K562 (cell line): ENCODE data around the gene RNF43. TPM values are rescaled to one million over a fixed set of nuclear protein-coding genes. Genes with fewer than 3 reads are reported as not detected.

Source experiments
- ERF ChIP-seq: fragments of 450-650 bp; formaldehyde crosslinking; IDR thresholded peaks from 2 replicates; pipeline ENCODE4 v1.4.0; 2020; ENCODE audit warnings: mild to moderate bottlenecking, mixed read lengths
- HDGF ChIP-seq: fragments of 450-650 bp; IDR thresholded peaks from 2 replicates; pipeline ENCODE4 v1.6.1; 2016
- HNRNPH1 ChIP-seq: fragments of 200-400 bp; formaldehyde crosslinking; optimal IDR thresholded peaks from 2 replicates; pipeline ENCODE3; 2017; ENCODE audit warnings: low read depth, mild to moderate bottlenecking, low read length, moderate library complexity
- HNRNPK ChIP-seq: fragments of 200-400 bp; formaldehyde crosslinking; IDR thresholded peaks from one replicate; pipeline ENCODE4 v1.6.1; 2018; ENCODE audit warnings: mild to moderate bottlenecking, low read depth, low read length; ENCODE audit not compliant: poor library complexity, severe bottlenecking
- HNRNPL ChIP-seq: fragments of 200-400 bp; formaldehyde crosslinking; IDR thresholded peaks from 2 replicates; pipeline ENCODE4 v1.6.1; 2017; ENCODE audit warnings: low read depth, mild to moderate bottlenecking, low read length
- IRF2 ChIP-seq: sonication (generic); formaldehyde crosslinking; IDR thresholded peaks from 2 replicates; pipeline ENCODE4 v1.8.1; 2022; ENCODE audit warnings: mild to moderate bottlenecking, missing genetic modification reagents
- KLF13 ChIP-seq: fragments of 450-650 bp; IDR thresholded peaks from 2 replicates; pipeline ENCODE4 v1.6.1; 2016; ENCODE audit warnings: missing genetic modification characterization, low read depth, mild to moderate bottlenecking, missing compliant biosample characterization, moderate library complexity, borderline replicate concordance
- MCM7 ChIP-seq, 2 experiments: fragments of 450-650 bp; IDR thresholded peaks; 2 replicates each; pipeline ENCODE4 v1.6.1; 2016 to 2018
- PHB ChIP-seq: fragments of 250-450 bp; sonication (Bioruptor Pico); IDR thresholded peaks from 2 replicates; pipeline ENCODE4 v1.5.0; 2021
- PHF20 ChIP-seq: fragments of 450-650 bp; IDR thresholded peaks from 2 replicates; pipeline ENCODE4 v1.6.1; 2018; ENCODE audit not compliant: partially characterized antibody
- POLR2A ChIP-seq: fragments of 450-650 bp; conservative IDR thresholded peaks from 2 replicates; pipeline ENCODE4 v1.6.1; 2016
- SAP30 ChIP-seq: fragments of 200-600 bp; sonication (generic); IDR thresholded peaks from 2 replicates; pipeline ENCODE4 v1.6.1; 2012; ENCODE audit warnings: borderline replicate concordance, low read depth, mild to moderate bottlenecking, moderate library complexity, low read length, control low read depth, inconsistent platforms; ENCODE audit not compliant: insufficient read depth, poor library complexity, severe bottlenecking
- SIN3A ChIP-seq, 2 experiments: fragments of 150-350 bp in 1 of 2; IDR thresholded peaks; 2 replicates each; pipeline ENCODE4 v1.6.1; 2011 to 2016; ENCODE audit warnings: borderline replicate concordance in 2 of 2, low read depth in 2 of 2, low read length in 2 of 2, mild to moderate bottlenecking in 2 of 2, moderate library complexity in 2 of 2; ENCODE audit not compliant: control insufficient read depth in 1 of 2
- SLC30A9 ChIP-seq: fragments of 250-450 bp; sonication (Bioruptor Pico); IDR thresholded peaks from 2 replicates; pipeline ENCODE4 v1.8.0; 2022; ENCODE audit warnings: mild to moderate bottlenecking, moderate library complexity
- TBL1XR1 ChIP-seq, 2 experiments: IDR thresholded peaks; 2 replicates each; pipeline ENCODE4 v1.6.1; 2012; ENCODE audit warnings: improper control_type of control experiment in 2 of 2, low read length in 2 of 2, mild to moderate bottlenecking in 1 of 2
- XRCC4 ChIP-seq: IDR thresholded peaks from one replicate; pipeline ENCODE4 v1.6.1; 2011; ENCODE audit not compliant: insufficient read depth, insufficient read length; ENCODE audit errors: extremely low read depth
- ZFP1 ChIP-seq: fragments of 450-650 bp; formaldehyde crosslinking; IDR thresholded peaks from 2 replicates; pipeline ENCODE4 v1.4.0; 2020; ENCODE audit warnings: mild to moderate bottlenecking, mixed read lengths
- ZNF146 ChIP-seq: IDR thresholded peaks from one replicate; pipeline ENCODE4 v1.6.1; 2018; ENCODE audit warnings: missing compliant biosample characterization; ENCODE audit not compliant: unreplicated experiment
- polyA plus RNA-seq, 8 experiments: library from polyadenylated mRNA; depleted of rRNA in 4 of 8; stranded (reverse) in 5 of 8; unstranded in 3 of 8; fragments of >200 nt; fragmentation: Nextera tagmentation in 2 of 8; fragmentation: Illumina TruSeq in 1 of 8; extraction: Ambion mirVana in 2 of 8; extraction: Trizol in 1 of 8; gene quantifications; 2 replicates each; pipeline versions ENCODE4 v1.2.1 to v1.2.3, GENCODE V29; 2011 to 2014; ENCODE audit warnings: inconsistent platforms in 1 of 8, missing spikeins in 1 of 8
- total RNA-seq, 7 experiments: library from RNA; depleted of rRNA in 6 of 7; stranded (reverse); fragments of >200 nt in 6 of 7; fragmentation: Illumina TruSeq in 2 of 7; extraction: Trizol in 2 of 7; gene quantifications; 2 replicates each; pipeline versions ENCODE4 v1.2.1 to v1.2.3, GENCODE V29; 2011 to 2021; ENCODE audit warnings: low replicate concordance in 1 of 7
- TF ChIP-seq, protein P1 (sequence below), 2 experiments: fragments of 450-650 bp in 1 of 2; sonication (generic) in 1 of 2; formaldehyde crosslinking in 1 of 2; IDR thresholded peaks in 1 of 2; conservative IDR thresholded peaks in 1 of 2; 2 replicates each; pipeline versions ENCODE4 v1.6.1 to v1.8.1; 2016 to 2023; ENCODE audit warnings: mild to moderate bottlenecking in 2 of 2, moderate library complexity in 2 of 2, inconsistent platforms in 1 of 2, missing genetic modification reagents in 1 of 2
- TF ChIP-seq, protein P2 (sequence below): sonication (generic); formaldehyde crosslinking; IDR thresholded peaks from 2 replicates; pipeline ENCODE4 v1.9.0; 2022; ENCODE audit warnings: mild to moderate bottlenecking, missing genetic modification reagents
- TF ChIP-seq, protein P3 (sequence below), 3 experiments: fragments of 200-800 bp in 1 of 3; sonication (Bioruptor generic) in 1 of 3; sonication (generic) in 1 of 3; formaldehyde crosslinking in 1 of 3; IDR thresholded peaks; 2 replicates each; pipeline versions ENCODE4 v1.6.1 to v1.8.0; 2016 to 2022; ENCODE audit warnings: mild to moderate bottlenecking in 2 of 3, missing compliant biosample characterization in 2 of 3, missing genetic modification characterization in 2 of 3, missing genetic modification reagents in 1 of 3
- TF ChIP-seq, protein P4 (sequence below): sonication (generic); formaldehyde crosslinking; IDR thresholded peaks from 2 replicates; pipeline ENCODE4 v1.8.1; 2022; ENCODE audit warnings: missing genetic modification reagents
- TF ChIP-seq, protein P5 (sequence below): sonication (generic); formaldehyde crosslinking; IDR thresholded peaks from 2 replicates; pipeline ENCODE4 v1.8.0; 2023; ENCODE audit warnings: mild to moderate bottlenecking, missing genetic modification reagents
- TF ChIP-seq, protein P6 (sequence below): fragments of 250-450 bp; sonication (Bioruptor Pico); IDR thresholded peaks from 2 replicates; pipeline ENCODE4 v1.8.0; 2021; ENCODE audit warnings: borderline replicate concordance, mild to moderate bottlenecking, moderate library complexity; ENCODE audit not compliant: poor library complexity, severe bottlenecking

RNF43 gene
- total and polyA plus RNA-seq, 9 of the 15 experiments (the other 6 are each of a cell fraction or from before 2014, with no cell fraction given), result 0.29 to 2.7 (median 1.4) TPM

DNA sequence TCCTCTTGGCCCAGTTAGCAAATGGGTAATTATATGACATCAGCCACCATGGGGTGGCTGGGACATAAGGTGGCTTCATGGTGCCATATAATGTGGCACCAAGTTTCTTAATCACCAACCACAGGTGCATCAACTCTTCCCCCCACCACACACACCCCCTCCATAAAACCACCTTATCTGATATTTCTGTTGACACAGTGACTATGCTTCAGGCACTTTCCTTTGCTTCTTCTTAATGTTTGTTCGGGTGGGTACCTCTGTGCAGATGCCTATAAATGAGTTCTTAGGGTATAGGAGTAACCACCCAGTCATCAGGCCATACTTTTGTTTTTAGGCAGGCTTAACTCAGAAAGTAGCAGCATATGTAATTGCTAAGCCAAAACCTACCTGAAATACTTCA is 29.5 kb downstream of the RNF43 start (continued):
- TF ChIP-seq ERF, result no peak
- no peak for TF ChIP-seq HDGF
- TF ChIP-seq KLF13 (tag), result no peak
- no peak for TF ChIP-seq SLC30A9
- no peak for TF ChIP-seq XRCC4
- TF ChIP-seq, protein P1, sequence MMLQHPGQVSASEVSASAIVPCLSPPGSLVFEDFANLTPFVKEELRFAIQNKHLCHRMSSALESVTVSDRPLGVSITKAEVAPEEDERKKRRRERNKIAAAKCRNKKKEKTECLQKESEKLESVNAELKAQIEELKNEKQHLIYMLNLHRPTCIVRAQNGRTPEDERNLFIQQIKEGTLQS (IDR thresholded peaks at IDR 0.05), result no peak
- TF ChIP-seq, protein P1 (CRISPR knock-in tag; conservative IDR thresholded peaks at IDR 0.05), result no peak
- no peak for TF ChIP-seq POLR2A
- no peak for TF ChIP-seq SIN3A (IDR thresholded peaks at IDR 0.05; ENCODE audit: borderline replicate concordance in 2 of 2, control insufficient read depth in 1 of 2, low read depth in 2 of 2, low read length in 2 of 2)
- TF ChIP-seq PHF20, result no peak
- TF ChIP-seq ZFP1 (CRISPR knock-in tag), result no peak
- TF ChIP-seq SAP30, result no peak
- TF ChIP-seq, protein P2, sequence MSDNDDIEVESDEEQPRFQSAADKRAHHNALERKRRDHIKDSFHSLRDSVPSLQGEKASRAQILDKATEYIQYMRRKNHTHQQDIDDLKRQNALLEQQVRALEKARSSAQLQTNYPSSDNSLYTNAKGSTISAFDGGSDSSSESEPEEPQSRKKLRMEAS (CRISPR knock-in tag), result no peak
- no peak for TF ChIP-seq TBL1XR1 (IDR thresholded peaks at IDR 0.05; ENCODE audit: low read length in 2 of 2)
- no peak for TF ChIP-seq ZNF146 (CRISPR knock-in tag)
- TF ChIP-seq, protein P3, sequence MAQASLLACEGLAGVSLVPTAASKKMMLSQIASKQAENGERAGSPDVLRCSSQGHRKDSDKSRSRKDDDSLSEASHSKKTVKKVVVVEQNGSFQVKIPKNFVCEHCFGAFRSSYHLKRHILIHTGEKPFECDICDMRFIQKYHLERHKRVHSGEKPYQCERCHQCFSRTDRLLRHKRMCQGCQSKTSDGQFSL (CRISPR knock-in tag; IDR thresholded peaks at IDR 0.05), result no peak
- TF ChIP-seq, protein P3 (tag; IDR thresholded peaks at IDR 0.05), result no peak
- TF ChIP-seq, protein P4, sequence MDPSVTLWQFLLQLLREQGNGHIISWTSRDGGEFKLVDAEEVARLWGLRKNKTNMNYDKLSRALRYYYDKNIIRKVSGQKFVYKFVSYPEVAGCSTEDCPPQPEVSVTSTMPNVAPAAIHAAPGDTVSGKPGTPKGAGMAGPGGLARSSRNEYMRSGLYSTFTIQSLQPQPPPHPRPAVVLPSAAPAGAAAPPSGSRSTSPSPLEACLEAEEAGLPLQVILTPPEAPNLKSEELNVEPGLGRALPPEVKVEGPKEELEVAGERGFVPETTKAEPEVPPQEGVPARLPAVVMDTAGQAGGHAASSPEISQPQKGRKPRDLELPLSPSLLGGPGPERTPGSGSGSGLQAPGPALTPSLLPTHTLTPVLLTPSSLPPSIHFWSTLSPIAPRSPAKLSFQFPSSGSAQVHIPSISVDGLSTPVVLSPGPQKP (CRISPR knock-in tag), result no peak
- no peak for TF ChIP-seq HNRNPH1
- TF ChIP-seq MCM7 (IDR thresholded peaks at IDR 0.05), result no peak
- TF ChIP-seq, protein P5, sequence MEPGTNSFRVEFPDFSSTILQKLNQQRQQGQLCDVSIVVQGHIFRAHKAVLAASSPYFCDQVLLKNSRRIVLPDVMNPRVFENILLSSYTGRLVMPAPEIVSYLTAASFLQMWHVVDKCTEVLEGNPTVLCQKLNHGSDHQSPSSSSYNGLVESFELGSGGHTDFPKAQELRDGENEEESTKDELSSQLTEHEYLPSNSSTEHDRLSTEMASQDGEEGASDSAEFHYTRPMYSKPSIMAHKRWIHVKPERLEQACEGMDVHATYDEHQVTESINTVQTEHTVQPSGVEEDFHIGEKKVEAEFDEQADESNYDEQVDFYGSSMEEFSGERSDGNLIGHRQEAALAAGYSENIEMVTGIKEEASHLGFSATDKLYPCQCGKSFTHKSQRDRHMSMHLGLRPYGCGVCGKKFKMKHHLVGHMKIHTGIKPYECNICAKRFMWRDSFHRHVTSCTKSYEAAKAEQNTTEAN, result no peak
- no peak for TF ChIP-seq IRF2 (CRISPR knock-in tag)
- TF ChIP-seq, protein P6, sequence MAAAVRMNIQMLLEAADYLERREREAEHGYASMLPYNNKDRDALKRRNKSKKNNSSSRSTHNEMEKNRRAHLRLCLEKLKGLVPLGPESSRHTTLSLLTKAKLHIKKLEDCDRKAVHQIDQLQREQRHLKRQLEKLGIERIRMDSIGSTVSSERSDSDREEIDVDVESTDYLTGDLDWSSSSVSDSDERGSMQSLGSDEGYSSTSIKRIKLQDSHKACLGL (CRISPR knock-in tag), result no peak
- no peak for TF ChIP-seq HNRNPK
- TF ChIP-seq HNRNPL, result no peak
- no peak for TF ChIP-seq PHB (CRISPR knock-in tag)
